PC-3 (cell line): ENCODE results near the gene DYDC1.
"Not testable (repeated sequence)": the region's sequence is repeated elsewhere in the genome, so short reads cannot be mapped to it uniquely, and the experiment has no call there.

ENCODE experiments used
- CTCF ChIP-seq: fragments of 300-600 bp; sonication (generic); conservative IDR thresholded peaks from 2 replicates; pipeline ENCODE4 v1.5.1; 2017; ENCODE audit warnings: antibody characterized with exemption, low read depth, mild to moderate bottlenecking, low read length
- EZH2phosphoT487 ChIP-seq: fragments of 300-600 bp; sonication (generic); IDR thresholded peaks from 2 replicates; pipeline ENCODE4 v1.6.1; 2018; ENCODE audit warnings: mild to moderate bottlenecking, antibody characterized with exemption, low read length, borderline replicate concordance

DNA sequence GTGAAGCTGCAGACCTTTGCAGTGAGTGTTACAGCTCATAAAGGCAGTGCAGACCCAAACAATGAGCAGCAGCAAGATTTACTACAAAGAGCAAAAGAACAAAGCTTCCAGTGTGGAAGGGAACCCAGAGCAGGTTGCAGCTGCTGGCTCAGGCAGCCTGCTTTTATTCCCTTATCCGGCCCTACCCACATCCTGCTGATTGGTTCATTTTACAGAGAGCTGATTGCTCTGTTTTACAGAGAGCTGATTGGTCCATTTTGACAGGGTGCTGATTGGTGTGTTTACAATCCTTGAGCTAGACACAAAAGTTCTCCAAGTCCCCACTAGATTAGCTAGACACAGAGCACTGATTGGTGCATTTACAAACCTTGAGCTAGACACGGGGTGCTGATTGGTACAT lies 2.4 kb upstream of the DYDC1 start:
- not testable (repeated sequence) for TF ChIP-seq CTCF, EZH2phosphoT487
